HG03558 (cell line): Measurements from ENCODE around the gene CD84.
"Not testable (repeated sequence)": the region's sequence is repeated elsewhere in the genome, so short reads cannot be mapped to it uniquely, and the experiment has no call there.

Experiments used
- ATAC-seq: cut with Tn5 transposase; IDR thresholded peaks from one replicate; pipeline ENCODE4 v1.9.1; 2021; ENCODE audit warnings: moderate number of reproducible peaks; ENCODE audit not compliant: unreplicated experiment; ENCODE audit errors: extremely low read depth

Gene CD84

GRCh38 chr1:160520999-160521398 is 58.3 kb downstream of the CD84 start:
- ATAC-seq = no peak

- ATAC-seq = no peak
Measured at GRCh38 chr1:160520582-160520981, 58.7 kb downstream of the CD84 start.

GRCh38 chr1:160519642-160520435 is 59.5 kb downstream of the CD84 start:
- no peak for ATAC-seq

GRCh38 chr1:160517519-160517918 is 61.8 kb downstream of the CD84 start:
- not testable (repeated sequence) for ATAC-seq

GRCh38 chr1:160515908-160516307 is 63.4 kb downstream of the CD84 start:
- ATAC-seq = not testable (repeated sequence)

GRCh38 chr1:160504651-160505050 is 74.6 kb downstream of the CD84 start:
- no peak for ATAC-seq

GRCh38 chr1:160503087-160503486 is 76.2 kb downstream of the CD84 start:
- ATAC-seq = no peak

- no peak for ATAC-seq
Measured at GRCh38 chr1:160500321-160500990, 78.8 kb downstream of the CD84 start.

GRCh38 chr1:160499631-160500030 is 79.7 kb downstream of the CD84 start:
- ATAC-seq = no peak

GRCh38 chr1:160498301-160499065 is 80.8 kb downstream of the CD84 start:
- ATAC-seq = not testable (repeated sequence)

- ATAC-seq = no peak
Measured at GRCh38 chr1:160496334-160496733, 83.0 kb downstream of the CD84 start.

- ATAC-seq = no peak
Measured at GRCh38 chr1:160494620-160495019, 84.7 kb downstream of the CD84 start.

GRCh38 chr1:160492617-160493016 is 86.7 kb downstream of the CD84 start:
- ATAC-seq = no peak

GRCh38 chr1:160491981-160492380 is 87.3 kb downstream of the CD84 start:
- ATAC-seq = no peak
